K562 (cell line): ENCODE data around the gene SH2D5. TPM values are rescaled to one million over a fixed set of nuclear protein-coding genes. Genes with fewer than 3 reads are reported as not detected.
A peak's percentile ranks its signal among the peaks of the same experiment; 100 is the strongest.

ENCODE experiments used
- ATAC-seq: fragments of 200-7000 bp; cut with Tn5 transposase; 3 replicates; pipeline ENCODE4 v1.9.1; 2020; ENCODE audit warnings: moderate library complexity
- BruUV-seq: library from RNA; stranded (reverse); fragments of 400-500 nt; replicated peaks from 2 replicates; lab custom pipeline; 2021; lab: Mats Ljungman, UMichigan
- CTCF ChIA-PET: fragments of 300-600 bp; formaldehyde crosslinking; extraction: SDS; loops from one replicate; lab custom pipeline; 2021; ENCODE audit warnings: low intra/inter-chr PET ratio; lab: Yijun Ruan, JAX
- POLR2A ChIA-PET: fragments of 300-600, 350-650 bp; sonication (Branson Sonifier 250); formaldehyde crosslinking; extraction: SDS; loops from one replicate; lab custom pipeline; 2021; ENCODE audit warnings: antibody characterized with exemption, inconsistent platforms; lab: Yijun Ruan, JAX
- DNase-seq, 4 experiments: peaks; one replicate each; pipeline versions ENCODE4 v3.0.0 to v3.0.0-alpha.2; 2011 to 2018; ENCODE audit warnings: low spot score in 3 of 4, mixed read lengths in 3 of 4; ENCODE audit errors: extremely low read depth in 1 of 4
- FAIRE-seq: peaks from 2 replicates; lab custom pipeline; 2011; peaks lifted over from hg19 to GRCh38; lab: Jason Lieb, UNC
- H2AFZ ChIP-seq: 2 replicates; pipeline ENCODE4 v1.6.0; 2011; ENCODE audit warnings: low read depth, low read length, control low read depth, inconsistent platforms
- H3K27ac ChIP-seq: fragments of 200-600 bp; 3 replicates; pipeline ENCODE4 v1.8.0; 2011; ENCODE audit warnings: low read depth, mild to moderate bottlenecking, control low read depth, inconsistent platforms, low read length, moderate library complexity, mixed read lengths; ENCODE audit errors: extremely low read depth
- H3K27me3 ChIP-seq, 2 experiments: fragments of 300-600 bp in 1 of 2; 2 replicates in 1 of 2; 3 replicates in 1 of 2; pipeline versions ENCODE4 v1.6.0 to v1.8.0; 2011; ENCODE audit warnings: inconsistent platforms in 2 of 2, low read length in 2 of 2, mild to moderate bottlenecking in 1 of 2, mixed read lengths in 1 of 2, moderate library complexity in 1 of 2; ENCODE audit not compliant: control insufficient read depth in 2 of 2, insufficient read depth in 2 of 2
- H3K36me3 ChIP-seq: fragments of 300-600 bp; 3 replicates; pipeline ENCODE4 v1.8.0; 2011; ENCODE audit warnings: mild to moderate bottlenecking, low read length, inconsistent platforms; ENCODE audit not compliant: control insufficient read depth, insufficient read depth
- H3K4me1 ChIP-seq, 2 experiments: fragments of 200-600 bp in 1 of 2; replicated peaks in 1 of 2; 2 replicates in 1 of 2; 3 replicates in 1 of 2; pipeline versions ENCODE4 v1.5.1 to v1.8.0; 2011; ENCODE audit warnings: inconsistent platforms in 2 of 2, low read length in 2 of 2, mild to moderate bottlenecking in 1 of 2, mixed read lengths in 1 of 2, moderate library complexity in 1 of 2; ENCODE audit not compliant: control insufficient read depth in 2 of 2, insufficient read depth in 2 of 2
- H3K4me2 ChIP-seq: 2 replicates; pipeline ENCODE4 v1.6.1; 2011; ENCODE audit warnings: low read length, control low read depth, inconsistent platforms, mixed read lengths; ENCODE audit not compliant: insufficient read depth
- H3K4me3 ChIP-seq: fragments of 200-600 bp; sonication (generic), shearing (Covaris generic); 2 replicates; pipeline ENCODE4 v1.5.1; 2016; ENCODE audit warnings: control low read depth, inconsistent platforms
- H3K79me2 ChIP-seq: fragments of 200-600 bp; 3 replicates; pipeline ENCODE4 v1.8.0; 2011; ENCODE audit warnings: low read length, inconsistent platforms; ENCODE audit not compliant: control insufficient read depth, insufficient read depth
- H3K9ac ChIP-seq, 2 experiments: 2 replicates each; pipeline versions ENCODE4 v1.6.0 to v1.6.1; 2011; ENCODE audit warnings: low read depth in 2 of 2, low read length in 2 of 2, control low read depth in 1 of 2, inconsistent platforms in 1 of 2, mild to moderate bottlenecking in 1 of 2, mixed read lengths in 1 of 2; ENCODE audit not compliant: insufficient read depth in 1 of 2
- H3K9me1 ChIP-seq: one replicate; pipeline ENCODE4 v1.6.0; 2011; ENCODE audit warnings: inconsistent platforms, mild to moderate bottlenecking, low read length, moderate library complexity; ENCODE audit not compliant: control insufficient read depth, insufficient read depth
- H3K9me3 ChIP-seq: replicated peaks from 2 replicates; pipeline ENCODE4 v1.5.1; 2011; ENCODE audit warnings: low read depth, low read length, inconsistent platforms; ENCODE audit not compliant: control insufficient read depth, insufficient read depth
- H4K20me1 ChIP-seq: replicated peaks from 2 replicates; pipeline ENCODE4 v1.6.1; 2011; ENCODE audit warnings: low read length, inconsistent platforms, mixed read lengths; ENCODE audit not compliant: control insufficient read depth, insufficient read depth
- BMI1 ChIP-seq: fragments of 150-350 bp; IDR thresholded peaks from 2 replicates; pipeline ENCODE4 v1.6.1; 2014; ENCODE audit warnings: low read length
- BRCA1 ChIP-seq, 2 experiments: fragments of 450-650 bp in 1 of 2; sonication (generic) in 1 of 2; formaldehyde crosslinking in 1 of 2; IDR thresholded peaks; 2 replicates each; pipeline versions ENCODE4 v1.5.0 to v1.6.1; 2017 to 2020; ENCODE audit warnings: mild to moderate bottlenecking in 1 of 2, missing genetic modification reagents in 1 of 2
- CBX1 ChIP-seq: sonication (generic); IDR thresholded peaks from 2 replicates; pipeline ENCODE4 v1.6.1; 2016; ENCODE audit warnings: antibody characterized with exemption, low read depth, mild to moderate bottlenecking
- DACH1 ChIP-seq: fragments of 450-650 bp; IDR thresholded peaks from 2 replicates; pipeline ENCODE4 v1.6.1; 2018; ENCODE audit not compliant: partially characterized antibody
- DIDO1 ChIP-seq: fragments of 450-650 bp; IDR thresholded peaks from 2 replicates; pipeline ENCODE4 v1.6.1; 2016; ENCODE audit warnings: low read depth, missing biosample characterization, missing genetic modification characterization
- ESRRA ChIP-seq: fragments of 450-650 bp; IDR thresholded peaks from 2 replicates; pipeline ENCODE4 v1.6.1; 2014; ENCODE audit warnings: low read depth, mild to moderate bottlenecking, moderate library complexity, borderline replicate concordance
- ETV5 ChIP-seq: sonication (generic); formaldehyde crosslinking; IDR thresholded peaks from 2 replicates; pipeline ENCODE4 v1.4.0; 2020; ENCODE audit warnings: low read depth, mild to moderate bottlenecking, missing genetic modification reagents
- HNRNPUL1 ChIP-seq: fragments of 200-400 bp; formaldehyde crosslinking; IDR thresholded peaks from 2 replicates; pipeline ENCODE4 v1.6.1; 2017; ENCODE audit warnings: low read length
- PML ChIP-seq: IDR thresholded peaks from 2 replicates; pipeline ENCODE4 v1.6.1; 2012; ENCODE audit warnings: low read length, inconsistent platforms
- ZFP30 ChIP-seq: fragments of 250-450 bp; sonication (Bioruptor Pico); IDR thresholded peaks from 2 replicates; pipeline ENCODE4 v1.8.0; 2022; ENCODE audit warnings: moderate library complexity, mild to moderate bottlenecking, inconsistent platforms, borderline replicate concordance
- ZNF444 ChIP-seq: fragments of 250-450 bp; sonication (Bioruptor Pico); IDR thresholded peaks from 2 replicates; pipeline ENCODE4 v1.4.0; 2020; ENCODE audit warnings: mild to moderate bottlenecking, moderate library complexity
- WGBS: fragments of 100-300 bp; shearing (Covaris generic); methylation state at CpG from one replicate; pipeline ENCODE4 v1.1.6; 2016; ENCODE audit warnings: low coverage, mixed read lengths; ENCODE audit not compliant: insufficient coverage; ENCODE audit errors: missing lambda C conversion rate; 5-methylcytosine and 5-hydroxymethylcytosine counted together
- in situ Hi-C: fragments of 300-500 bp; cut with MboI; formaldehyde crosslinking; loops from 4 replicates; pipeline ENCODE4 v1.15.0; 2018; ENCODE audit warnings: inconsistent platforms, mixed read lengths
- intact Hi-C: fragments of 100-400 bp; cut with micrococcal nuclease; formaldehyde crosslinking; loops from 2 replicates; pipeline ENCODE4 v1.14.2; 2022
- polyA plus RNA-seq, 8 experiments: library from polyadenylated mRNA; depleted of rRNA in 4 of 8; stranded (reverse) in 5 of 8; unstranded in 3 of 8; fragments of >200 nt; fragmentation: Nextera tagmentation in 2 of 8; fragmentation: Illumina TruSeq in 1 of 8; extraction: Ambion mirVana in 2 of 8; extraction: Trizol in 1 of 8; gene quantifications; 2 replicates each; pipeline versions ENCODE4 v1.2.1 to v1.2.3, GENCODE V29; 2011 to 2014; ENCODE audit warnings: inconsistent platforms in 1 of 8, missing spikeins in 1 of 8
- total RNA-seq, 7 experiments: library from RNA; depleted of rRNA in 6 of 7; stranded (reverse); fragments of >200 nt in 6 of 7; fragmentation: Illumina TruSeq in 2 of 7; extraction: Trizol in 2 of 7; gene quantifications; 2 replicates each; pipeline versions ENCODE4 v1.2.1 to v1.2.3, GENCODE V29; 2011 to 2021; ENCODE audit warnings: low replicate concordance in 1 of 7
- TF ChIP-seq, protein P1 (sequence below): fragments of 450-650 bp; formaldehyde crosslinking; IDR thresholded peaks from 2 replicates; pipeline ENCODE4 v1.4.0; 2020; ENCODE audit warnings: mild to moderate bottlenecking
- TF ChIP-seq, protein P2 (sequence below): fragments of 450-650 bp; formaldehyde crosslinking; IDR thresholded peaks from 2 replicates; pipeline ENCODE4 v1.4.0; 2020; ENCODE audit warnings: mild to moderate bottlenecking, moderate library complexity
- TF ChIP-seq, protein P3 (sequence below): IDR thresholded peaks from 3 replicates; pipeline ENCODE4 v1.6.1; 2011; ENCODE audit warnings: borderline replicate concordance, mild to moderate bottlenecking; ENCODE audit not compliant: insufficient read length, insufficient read depth

SH2D5 gene
- total and polyA plus RNA-seq, 9 of the 15 experiments (the other 6 are each of a cell fraction or from before 2014, with no cell fraction given) = 0.06 to 0.11 TPM; not detected in 7

DNA sequence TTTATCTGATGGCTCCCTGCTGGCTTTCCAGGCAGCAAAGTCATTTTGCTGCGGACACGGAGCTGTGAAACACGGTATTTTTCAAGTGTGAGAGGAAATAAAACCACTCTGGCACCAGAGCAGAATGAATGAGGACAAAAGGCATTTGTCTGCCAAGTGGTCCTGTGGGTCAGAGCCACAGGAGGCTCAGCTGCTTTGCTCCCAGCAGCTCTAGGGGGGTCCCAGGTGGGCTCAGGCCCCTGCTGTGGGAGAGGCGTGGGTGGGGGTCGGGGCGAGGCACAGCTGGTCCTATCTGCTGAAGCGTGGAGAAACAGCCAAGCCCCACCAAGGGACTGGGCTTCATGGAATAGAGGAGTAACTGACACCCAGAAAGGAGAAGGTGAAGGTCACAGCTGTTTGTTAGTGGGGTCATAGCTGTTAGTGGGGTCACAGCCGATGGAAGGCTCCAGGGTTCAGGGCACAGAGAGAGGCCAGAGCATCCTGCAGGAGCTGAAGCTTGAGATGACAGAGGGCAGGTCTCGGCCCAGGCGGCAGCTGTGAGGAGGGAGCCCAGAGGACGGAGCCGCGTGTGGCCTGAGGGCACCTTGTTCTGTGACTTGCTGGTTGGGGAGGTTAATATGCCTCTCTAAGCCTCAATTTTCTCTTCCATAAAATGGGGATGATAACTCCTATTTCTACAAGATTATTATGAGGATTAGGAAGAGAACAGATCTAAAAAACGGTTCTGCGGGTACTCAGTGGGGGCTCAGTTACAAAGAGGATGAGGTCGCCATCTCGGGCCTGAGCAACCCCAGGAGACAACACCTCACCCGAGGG, 21.8 kb downstream of the SH2D5 start (continued):
- TF ChIP-seq DACH1 (peak; percentile 50), ZNF444 (no peak), DIDO1 (tag) (no peak), ETV5 (CRISPR knock-in tag) (no peak)

DNA sequence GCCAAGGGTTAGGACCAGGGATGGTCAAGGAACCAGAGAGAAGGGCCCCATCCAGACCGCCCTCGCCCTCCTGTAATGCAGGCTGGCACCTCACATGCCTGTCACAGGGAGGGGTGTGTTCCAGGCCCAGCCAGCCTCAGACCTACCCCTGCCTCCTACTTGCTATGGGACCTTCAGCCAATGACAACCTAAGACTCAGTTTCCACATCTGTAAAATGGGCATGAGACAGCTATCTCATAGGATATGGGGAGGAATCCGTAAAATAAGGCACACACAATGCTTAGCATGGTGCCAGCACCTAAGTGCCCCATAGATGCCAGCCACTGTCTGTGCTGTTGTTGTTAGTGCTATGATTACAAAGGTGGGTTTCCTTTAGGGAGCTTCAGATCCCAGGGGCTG, 22.6 kb downstream of the SH2D5 start:
- Histone ChIP-seq H3K79me2 (no peaks in the 10 kb centered on the region), H3K36me3 (no peaks in the 10 kb centered on the region), H3K9me3 (no peaks in the 10 kb centered on the region; the same call in 1 of the 2 replicates), H3K9ac (peak overlapping the region in 1 of 2 experiments; percentile 82; a peak in 1 of 4 replicates), H3K4me2 (no peak overlapping the region), H3K4me3 (no peak overlapping the region), H2AFZ (no peak overlapping the region), H4K20me1 (peaks cover 5% of the 10 kb centered on the region), H3K27ac (no peak overlapping the region), H3K9me1 (peaks cover 2% of the 10 kb centered on the region), H3K27me3 (peaks cover 9 to 43% of the 10 kb centered on the region in 2 experiments; a peak in 4 of 5 replicates), H3K4me1 (peaks cover 5 to 26% of the 10 kb centered on the region in 2 experiments; a peak in 3 of 5 replicates)
- no peak for DNase-seq
- FAIRE-seq = no peak
- ChIA-PET POLR2A (no interaction called here), CTCF (interaction anchor here (0.7 kb wide), 1 partner anchor 18 kb away, joined by 3 read pairs; no protein-coding TSS in a partner anchor)
- intact Hi-C loops (no loop called here), in situ Hi-C loops (loop anchor here (10.0 kb wide), 1 partner anchor 655 kb away; no protein-coding TSS in a partner anchor)
- ATAC-seq = no peak
- 53% methylated on average over 3 of the region's 3 CpGs for WGBS
- BruUV-seq = no TSS peak
- TF ChIP-seq CBX1 (peak; percentile 61; the same call in 1 of the 2 replicates), PML (no peak), HNRNPUL1 (no peak), ESRRA (peak; percentile 76), ZFP30 (CRISPR knock-in tag) (no peak), BMI1 (no peak), BRCA1 (IDR thresholded peaks at IDR 0.05) (no peak), BRCA1 (CRISPR knock-in tag; IDR thresholded peaks at IDR 0.05) (no peak)
- TF ChIP-seq, protein P1, sequence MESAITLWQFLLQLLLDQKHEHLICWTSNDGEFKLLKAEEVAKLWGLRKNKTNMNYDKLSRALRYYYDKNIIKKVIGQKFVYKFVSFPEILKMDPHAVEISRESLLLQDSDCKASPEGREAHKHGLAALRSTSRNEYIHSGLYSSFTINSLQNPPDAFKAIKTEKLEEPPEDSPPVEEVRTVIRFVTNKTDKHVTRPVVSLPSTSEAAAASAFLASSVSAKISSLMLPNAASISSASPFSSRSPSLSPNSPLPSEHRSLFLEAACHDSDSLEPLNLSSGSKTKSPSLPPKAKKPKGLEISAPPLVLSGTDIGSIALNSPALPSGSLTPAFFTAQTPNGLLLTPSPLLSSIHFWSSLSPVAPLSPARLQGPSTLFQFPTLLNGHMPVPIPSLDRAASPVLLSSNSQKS = no peak
- TF ChIP-seq, protein P2, sequence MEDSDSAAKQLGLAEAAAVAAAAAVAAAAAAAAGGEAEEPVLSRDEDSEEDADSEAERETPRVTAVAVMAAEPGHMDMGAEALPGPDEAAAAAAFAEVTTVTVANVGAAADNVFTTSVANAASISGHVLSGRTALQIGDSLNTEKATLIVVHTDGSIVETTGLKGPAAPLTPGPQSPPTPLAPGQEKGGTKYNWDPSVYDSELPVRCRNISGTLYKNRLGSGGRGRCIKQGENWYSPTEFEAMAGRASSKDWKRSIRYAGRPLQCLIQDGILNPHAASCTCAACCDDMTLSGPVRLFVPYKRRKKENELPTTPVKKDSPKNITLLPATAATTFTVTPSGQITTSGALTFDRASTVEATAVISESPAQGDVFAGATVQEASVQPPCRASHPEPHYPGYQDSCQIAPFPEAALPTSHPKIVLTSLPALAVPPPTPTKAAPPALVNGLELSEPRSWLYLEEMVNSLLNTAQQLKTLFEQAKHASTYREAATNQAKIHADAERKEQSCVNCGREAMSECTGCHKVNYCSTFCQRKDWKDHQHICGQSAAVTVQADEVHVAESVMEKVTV (CRISPR knock-in tag) = no peak
- TF ChIP-seq, protein P3, sequence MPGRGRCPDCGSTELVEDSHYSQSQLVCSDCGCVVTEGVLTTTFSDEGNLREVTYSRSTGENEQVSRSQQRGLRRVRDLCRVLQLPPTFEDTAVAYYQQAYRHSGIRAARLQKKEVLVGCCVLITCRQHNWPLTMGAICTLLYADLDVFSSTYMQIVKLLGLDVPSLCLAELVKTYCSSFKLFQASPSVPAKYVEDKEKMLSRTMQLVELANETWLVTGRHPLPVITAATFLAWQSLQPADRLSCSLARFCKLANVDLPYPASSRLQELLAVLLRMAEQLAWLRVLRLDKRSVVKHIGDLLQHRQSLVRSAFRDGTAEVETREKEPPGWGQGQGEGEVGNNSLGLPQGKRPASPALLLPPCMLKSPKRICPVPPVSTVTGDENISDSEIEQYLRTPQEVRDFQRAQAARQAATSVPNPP = no peak
